Fibroblast of skin of scalp (primary cell): Measurements from ENCODE around the gene IL12RB2. TPM values are rescaled to one million over a fixed set of nuclear protein-coding genes. Genes with fewer than 3 reads are reported as not detected.

Source experiments
- DNase-seq: peaks from one replicate; pipeline ENCODE4 v3.0.0-alpha.2; 2013
- polyA plus RNA-seq, 2 experiments: library from polyadenylated mRNA; unstranded; fragments of 120-200 nt; gene quantifications; one replicate each; pipeline ENCODE4 v1.2.1, GENCODE V29; 2013; ENCODE audit not compliant: insufficient read length in 2 of 2

Gene IL12RB2, protein sequence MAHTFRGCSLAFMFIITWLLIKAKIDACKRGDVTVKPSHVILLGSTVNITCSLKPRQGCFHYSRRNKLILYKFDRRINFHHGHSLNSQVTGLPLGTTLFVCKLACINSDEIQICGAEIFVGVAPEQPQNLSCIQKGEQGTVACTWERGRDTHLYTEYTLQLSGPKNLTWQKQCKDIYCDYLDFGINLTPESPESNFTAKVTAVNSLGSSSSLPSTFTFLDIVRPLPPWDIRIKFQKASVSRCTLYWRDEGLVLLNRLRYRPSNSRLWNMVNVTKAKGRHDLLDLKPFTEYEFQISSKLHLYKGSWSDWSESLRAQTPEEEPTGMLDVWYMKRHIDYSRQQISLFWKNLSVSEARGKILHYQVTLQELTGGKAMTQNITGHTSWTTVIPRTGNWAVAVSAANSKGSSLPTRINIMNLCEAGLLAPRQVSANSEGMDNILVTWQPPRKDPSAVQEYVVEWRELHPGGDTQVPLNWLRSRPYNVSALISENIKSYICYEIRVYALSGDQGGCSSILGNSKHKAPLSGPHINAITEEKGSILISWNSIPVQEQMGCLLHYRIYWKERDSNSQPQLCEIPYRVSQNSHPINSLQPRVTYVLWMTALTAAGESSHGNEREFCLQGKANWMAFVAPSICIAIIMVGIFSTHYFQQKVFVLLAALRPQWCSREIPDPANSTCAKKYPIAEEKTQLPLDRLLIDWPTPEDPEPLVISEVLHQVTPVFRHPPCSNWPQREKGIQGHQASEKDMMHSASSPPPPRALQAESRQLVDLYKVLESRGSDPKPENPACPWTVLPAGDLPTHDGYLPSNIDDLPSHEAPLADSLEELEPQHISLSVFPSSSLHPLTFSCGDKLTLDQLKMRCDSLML
- 0.06 TPM for polyA plus RNA-seq (2013, experiment 1 of 2; ENCODE audit: insufficient read length)
- not detected for polyA plus RNA-seq (2013, experiment 2 of 2; ENCODE audit: insufficient read length)

DNA sequence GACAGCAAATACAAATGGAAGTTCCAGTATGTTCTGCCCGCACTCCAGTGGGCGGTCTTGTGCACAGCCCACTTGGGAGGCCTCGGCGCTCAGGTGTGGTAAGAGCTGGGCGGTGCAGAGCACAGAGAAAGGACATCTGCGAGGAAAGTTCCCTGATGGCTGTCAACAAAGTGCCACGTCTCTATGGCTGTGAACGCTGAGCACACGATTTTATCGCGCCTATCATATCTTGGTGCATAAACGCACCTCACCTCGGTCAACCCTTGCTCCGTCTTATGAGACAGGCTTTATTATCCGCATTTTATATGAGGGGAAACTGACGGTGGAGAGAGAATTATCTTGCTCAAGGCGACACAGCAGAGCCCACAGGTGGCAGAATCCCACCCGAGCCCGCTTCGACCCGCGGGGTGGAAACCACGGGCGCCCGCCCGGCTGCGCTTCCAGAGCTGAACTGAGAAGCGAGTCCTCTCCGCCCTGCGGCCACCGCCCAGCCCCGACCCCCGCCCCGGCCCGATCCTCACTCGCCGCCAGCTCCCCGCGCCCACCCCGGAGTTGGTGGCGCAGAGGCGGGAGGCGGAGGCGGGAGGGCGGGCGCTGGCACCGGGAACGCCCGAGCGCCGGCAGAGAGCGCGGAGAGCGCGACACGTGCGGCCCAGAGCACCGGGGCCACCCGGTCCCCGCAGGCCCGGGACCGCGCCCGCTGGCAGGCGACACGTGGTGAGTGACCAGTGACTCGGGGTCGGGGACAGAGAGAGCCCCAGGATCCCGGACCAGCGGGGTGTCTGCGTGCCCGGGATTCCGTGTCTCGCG lies at the start of gene IL12RB2:
IL12RB2 (plus strand) TSS at position 623 of the 810 bp plus-strand sequence. CDS start 12,496 bp downstream, outside the sequence.
- DNase-seq: no peak

DNA sequence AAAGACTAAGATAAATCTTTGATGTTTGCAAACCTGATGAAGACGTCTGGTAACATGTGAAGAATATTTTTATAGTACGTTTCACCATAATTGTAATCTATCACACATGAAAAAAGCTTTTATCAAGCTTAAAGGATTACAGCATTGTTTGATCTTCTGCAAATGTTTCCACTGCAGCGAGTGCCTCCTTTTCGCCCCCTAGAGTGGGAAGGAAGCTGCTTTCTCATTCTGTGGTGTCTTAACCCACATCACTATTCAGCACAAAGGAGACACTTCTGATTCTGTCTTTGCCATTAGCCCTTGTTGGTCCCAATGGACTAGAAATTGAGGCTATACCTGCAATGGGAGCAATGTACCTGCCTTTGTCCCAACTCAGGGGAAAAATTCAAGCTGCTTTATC lies 46.0 kb upstream of the IL12RB2 start:
- DNase-seq: no peak

DNA sequence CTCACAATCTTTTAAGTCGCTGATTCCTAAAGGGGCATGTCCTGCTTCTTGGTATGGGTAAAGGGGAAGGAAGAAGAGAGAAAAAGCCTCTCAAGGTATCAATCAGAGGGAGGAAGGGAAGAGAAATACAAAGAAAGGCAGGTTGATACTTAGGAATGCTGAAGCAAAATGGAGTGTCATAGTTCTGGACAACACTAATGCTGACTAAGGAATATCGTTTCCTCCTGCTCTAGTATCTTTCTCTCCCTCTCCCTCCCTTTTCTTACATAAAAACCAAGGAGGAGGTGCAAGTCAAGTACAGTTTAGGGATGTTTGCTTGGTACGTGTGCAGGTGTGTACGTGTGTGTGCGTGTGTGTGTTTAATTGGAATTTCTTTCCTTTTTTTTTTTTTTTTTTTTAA lies 44.9 kb upstream of the IL12RB2 start:
- DNase-seq: no peak

DNA sequence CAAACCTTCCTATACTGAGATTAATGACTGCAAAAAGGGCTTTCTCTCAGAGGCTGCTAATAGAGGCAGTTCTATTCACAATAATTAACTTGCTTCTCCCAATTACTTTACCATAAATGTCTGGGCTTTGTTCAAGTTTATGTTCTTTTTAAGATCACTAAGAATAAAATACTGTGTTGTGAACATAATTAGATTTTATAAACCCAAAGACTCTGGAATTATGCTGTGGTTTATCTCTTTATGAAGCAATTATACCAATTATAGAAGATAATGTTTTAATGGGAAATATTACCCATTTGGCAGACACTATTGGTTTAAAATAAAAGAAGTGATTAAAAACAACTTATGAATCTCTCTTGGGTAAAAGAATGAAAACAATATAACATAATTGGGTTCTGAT lies 43.5 kb upstream of the IL12RB2 start:
- no peak for DNase-seq

DNA sequence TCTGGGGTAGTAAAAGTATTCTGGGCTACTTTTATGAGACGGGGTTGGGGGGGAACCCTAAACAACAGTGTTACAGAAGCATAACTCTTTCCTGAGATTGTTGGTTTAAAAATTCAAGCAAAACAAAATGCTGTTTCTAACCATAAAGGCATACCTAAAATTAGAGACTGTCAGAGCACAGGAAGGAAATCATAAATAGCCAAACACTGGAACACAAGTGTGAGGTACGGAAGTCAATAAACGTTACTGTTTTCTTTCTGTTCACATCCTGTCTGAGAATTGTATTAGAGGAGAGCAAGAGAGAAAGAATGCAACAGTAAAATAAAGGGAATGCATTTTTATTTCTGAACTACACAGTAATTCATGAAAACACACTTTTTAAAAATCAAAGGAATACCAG lies 42.8 kb upstream of the IL12RB2 start:
- DNase-seq: no peak

DNA sequence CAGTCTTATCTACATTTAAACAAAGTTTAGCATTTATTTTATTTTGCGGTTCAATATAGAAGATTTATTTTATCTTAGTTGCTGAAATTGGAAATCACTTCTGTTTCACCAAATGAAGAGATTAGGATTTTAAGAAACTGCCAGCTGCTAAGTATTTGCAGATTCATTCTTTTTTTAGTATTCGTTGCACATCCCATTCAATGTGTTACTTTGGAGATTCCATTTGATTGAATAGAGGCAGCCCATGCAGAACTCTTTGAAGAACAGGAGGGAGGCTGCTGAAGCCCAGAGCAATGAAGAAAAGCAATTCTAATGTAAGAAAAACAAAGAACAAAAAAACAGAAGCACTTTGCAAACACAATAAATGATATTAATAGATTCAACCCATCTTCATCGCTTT lies 38.6 kb upstream of the IL12RB2 start:
- DNase-seq: no peak

DNA sequence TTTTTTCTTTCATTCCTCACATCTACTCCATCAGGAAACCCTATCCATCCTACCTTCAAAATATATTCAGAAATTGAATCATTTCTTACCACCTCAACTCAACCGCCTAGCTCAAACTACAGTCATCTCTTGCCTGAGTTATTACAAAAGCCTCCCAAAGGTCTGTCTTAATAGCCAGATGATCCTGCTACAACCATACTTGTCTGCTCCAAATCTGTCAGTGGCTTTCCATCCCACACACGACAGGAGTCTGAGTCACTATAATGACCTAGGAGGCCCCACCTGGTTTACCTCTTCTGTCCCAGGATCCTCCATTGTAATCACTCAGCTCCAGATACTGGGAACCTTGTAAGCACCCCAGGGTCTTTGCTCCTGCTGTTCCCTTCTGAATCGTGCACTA lies 37.1 kb upstream of the IL12RB2 start:
- DNase-seq: no peak

DNA sequence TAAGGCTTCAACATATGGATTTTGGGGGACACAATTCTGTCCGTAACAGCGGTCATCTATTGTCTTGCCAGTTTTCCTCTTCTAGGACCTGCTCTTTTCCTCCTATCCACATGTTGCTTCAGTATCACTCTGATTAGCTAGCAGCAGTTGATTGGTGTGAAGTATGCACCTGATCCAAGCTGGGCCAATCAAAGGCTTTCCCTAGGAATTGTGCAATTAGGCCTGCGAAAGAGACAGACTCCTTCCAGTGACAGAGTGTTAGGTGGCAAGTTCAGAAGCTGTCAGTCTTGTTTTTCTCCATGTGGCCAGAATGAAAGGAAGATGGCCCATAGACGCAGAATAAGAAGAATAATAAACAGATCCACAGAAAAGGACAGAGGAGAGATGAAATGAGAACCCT lies 34.1 kb upstream of the IL12RB2 start:
- no peak for DNase-seq

DNA sequence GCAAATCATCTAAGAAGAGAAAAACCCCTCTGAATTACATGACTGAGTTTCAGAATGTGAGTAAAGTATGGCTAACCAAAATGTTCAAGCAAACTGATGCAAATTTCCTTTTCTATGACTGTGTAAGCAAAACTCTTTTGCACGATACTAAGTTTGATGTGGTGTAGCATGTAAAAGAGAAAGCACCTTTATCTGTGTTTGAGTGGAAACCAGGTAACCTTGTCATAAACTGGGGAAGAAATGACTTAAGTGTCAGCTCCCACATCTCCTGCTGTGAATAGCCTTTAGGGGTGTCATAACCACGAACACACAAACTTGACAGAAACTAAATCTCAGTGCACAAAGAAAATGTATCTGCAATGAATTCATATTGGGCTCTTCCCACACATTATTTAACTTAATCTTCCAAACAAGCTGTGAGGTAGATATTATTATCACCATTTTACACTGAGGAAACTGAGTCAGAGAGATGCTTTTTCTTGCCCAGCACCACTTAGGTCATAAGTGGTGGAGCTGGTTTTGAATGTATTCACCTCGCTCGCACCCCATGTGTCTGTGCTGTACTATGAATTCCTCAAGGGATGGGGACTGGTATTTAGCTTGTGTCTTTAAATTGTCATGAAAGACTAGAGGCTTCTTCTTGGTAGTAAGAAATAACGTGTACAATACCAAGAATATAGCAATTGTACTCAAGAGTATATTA lies 32.9 kb upstream of the IL12RB2 start:
- DNase-seq: no peak

DNA sequence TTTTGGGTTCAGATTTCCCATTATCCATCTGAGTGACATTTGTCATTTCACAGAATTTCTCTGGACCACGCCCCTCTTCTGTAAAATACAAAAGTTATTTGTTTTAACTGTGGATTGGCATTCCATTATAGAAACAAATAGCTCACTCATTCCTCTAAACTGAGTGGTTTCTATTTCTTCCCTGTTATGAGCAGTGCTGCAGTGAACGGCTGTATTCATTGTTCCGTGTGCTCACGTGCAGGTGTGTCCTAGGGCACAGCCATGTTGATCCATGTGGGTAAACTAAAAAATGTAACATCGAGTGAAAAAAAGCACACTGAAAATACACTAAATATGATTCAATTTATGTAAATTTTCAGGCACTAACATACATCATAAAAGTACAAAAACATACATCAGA lies 27.0 kb upstream of the IL12RB2 start:
- DNase-seq: no peak

DNA sequence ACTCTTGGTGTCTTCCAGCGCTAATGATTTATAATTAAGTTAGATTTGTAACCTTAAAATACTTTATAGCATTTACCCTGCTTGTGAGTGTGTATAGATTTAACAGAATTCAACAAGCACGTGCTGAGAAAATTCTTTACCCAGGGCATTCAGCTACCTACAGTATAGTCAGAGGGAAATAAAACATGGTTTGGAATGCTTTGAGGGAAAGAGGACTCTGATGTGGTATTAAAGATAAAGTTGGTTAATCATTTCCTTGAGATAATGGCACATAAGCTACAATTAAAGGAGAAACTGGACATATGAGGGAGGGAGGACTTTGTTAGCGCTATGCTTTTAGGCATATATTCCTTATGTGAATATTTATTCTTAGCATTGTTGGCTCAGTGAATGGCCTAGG lies 26.4 kb upstream of the IL12RB2 start:
- no peak for DNase-seq

DNA sequence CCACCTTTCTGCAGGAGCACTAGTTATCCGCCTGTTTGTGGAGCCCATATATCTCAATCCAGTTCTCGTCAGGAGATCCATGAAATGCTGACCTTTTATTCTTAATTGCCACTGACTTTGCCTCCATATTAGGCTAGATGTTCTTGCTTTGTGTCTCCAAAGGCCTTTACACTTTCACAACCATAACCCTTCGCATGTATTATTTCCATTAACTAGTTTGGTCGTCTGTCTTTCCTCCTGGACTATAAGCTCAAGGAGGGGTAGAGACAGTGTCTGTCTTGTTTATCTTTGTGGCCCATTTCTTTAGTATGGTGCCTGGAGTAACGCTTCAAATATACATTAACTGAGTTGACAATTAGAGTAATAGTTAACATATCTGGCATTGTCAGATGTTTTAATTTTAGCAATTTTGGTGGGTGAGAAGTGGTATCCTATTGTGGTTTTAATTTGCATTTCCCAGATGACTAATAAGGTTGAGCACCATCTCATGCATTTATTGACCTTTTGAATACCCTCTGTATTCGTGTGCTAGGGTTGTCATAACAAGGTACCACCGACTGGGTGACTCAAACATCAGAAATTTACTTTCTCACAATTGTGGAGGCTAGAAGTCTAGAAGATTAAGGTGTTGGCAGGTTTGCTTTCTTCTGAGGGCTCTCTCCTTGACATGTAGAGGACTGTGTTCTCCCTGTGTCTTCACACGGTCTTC lies 21.7 kb upstream of the IL12RB2 start:
- DNase-seq: no peak

DNA sequence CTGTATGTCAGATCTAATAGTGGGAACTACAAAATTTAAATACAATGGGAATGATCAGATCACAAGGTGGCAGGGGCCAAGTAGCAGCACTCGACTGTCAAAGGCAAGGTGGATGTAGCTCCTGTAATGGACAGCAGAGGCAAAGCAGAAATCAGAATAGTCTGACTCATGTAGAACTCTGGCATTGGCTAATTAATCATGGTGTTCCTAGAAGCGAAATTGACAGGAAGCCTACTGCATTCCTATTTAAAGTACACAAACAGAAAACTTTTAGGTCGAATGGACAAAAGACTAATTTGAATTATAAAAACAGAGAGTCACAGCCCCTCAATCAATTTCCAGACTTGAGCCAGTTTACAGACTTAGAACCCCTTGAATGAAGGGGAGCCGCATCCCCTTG lies 17.4 kb upstream of the IL12RB2 start:
- DNase-seq: no peak

DNA sequence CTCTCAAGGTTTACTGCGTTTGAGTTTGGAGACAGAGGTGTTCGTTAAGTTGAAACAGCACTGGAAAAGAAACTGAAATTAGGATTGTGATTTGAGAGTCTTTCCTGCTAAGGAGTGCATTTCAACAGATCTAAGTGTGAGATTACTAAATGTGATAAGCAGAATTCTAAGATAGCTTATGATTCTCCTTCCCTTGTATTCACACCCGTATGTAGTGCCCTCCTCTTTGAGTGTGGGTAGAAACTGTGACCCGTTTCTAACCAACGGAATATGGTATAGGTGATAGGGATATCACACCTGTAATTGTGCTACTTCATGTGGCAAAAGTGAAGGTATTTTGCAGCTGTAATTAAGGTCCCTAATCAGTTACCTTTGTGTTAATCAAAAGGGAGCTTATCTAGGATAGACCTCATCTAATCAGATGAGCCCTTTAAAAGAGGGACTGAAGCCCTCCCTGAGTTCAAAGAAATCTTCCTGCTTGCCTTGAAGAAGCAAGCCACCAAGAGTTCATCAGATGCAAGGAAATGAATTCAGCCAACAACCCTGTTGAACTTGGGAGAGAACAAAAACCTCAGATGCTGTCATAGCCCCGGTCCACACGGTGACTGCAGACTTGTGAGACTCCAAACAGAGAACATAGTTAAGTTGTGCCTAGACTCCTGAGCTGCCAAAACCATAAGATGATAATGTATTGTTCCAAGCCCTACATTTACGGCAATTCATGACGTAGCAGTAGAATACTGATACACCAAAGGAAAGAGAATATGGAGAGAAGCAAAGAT lies 12.6 kb upstream of the IL12RB2 start:
- no peak for DNase-seq

DNA sequence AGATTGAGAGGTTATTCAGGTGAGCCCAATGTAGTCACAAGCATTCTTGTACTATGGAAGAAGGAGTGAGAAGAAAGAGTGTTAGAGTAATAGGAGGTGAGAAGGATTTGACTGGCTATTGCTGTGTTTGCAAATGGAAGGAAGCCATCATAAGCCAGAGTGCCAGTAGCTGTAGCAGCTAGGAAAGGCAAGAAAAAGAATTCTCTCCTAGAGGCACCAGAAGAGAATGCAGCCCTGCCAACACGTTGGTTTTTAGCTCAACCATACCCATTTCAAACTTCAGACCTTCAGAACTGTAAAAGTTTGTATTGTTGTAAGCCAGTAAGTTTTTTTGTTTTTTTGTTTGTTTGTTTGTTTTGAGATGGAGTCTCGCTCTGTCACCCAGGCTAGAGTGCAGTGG lies 8.9 kb upstream of the IL12RB2 start:
- no peak for DNase-seq

DNA sequence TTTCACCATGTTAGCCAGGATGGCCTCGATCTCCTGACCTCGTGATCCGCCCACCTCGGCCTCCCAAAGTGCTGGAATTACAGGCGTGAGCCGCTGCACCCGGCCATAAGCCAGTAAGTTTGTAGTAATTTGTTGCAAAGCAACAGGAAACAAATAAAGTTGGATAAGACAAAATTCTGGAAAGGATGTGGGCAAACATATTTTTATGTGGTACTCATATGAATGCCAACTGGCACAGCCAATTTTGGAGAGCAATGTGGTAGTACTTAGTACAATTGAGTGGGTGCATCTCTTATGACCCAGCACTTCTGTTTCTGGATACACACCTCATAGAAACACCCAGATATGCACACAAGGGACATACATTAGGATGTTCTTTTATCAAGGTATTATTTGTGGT lies 8.4 kb upstream of the IL12RB2 start:
- DNase-seq: no peak

DNA sequence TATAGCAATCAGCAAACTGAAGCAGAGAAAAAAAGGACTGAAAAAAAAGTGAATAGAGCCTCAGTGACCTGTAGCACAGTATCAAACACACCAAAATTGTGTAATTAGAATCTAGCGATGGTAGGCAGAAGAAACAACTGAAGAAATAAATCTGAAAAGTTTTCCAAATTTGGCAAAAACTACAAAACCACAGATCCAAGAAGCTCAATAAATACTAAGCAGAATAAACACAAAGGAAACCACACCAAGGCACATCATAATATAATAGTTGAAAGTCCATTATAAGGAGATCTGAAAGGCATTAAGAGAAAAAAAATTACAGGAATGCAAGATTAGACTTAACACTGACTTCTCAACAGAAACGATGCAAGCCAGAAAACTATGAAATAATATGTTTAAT lies 7.1 kb upstream of the IL12RB2 start:
- DNase-seq: peak; percentile 22

DNA sequence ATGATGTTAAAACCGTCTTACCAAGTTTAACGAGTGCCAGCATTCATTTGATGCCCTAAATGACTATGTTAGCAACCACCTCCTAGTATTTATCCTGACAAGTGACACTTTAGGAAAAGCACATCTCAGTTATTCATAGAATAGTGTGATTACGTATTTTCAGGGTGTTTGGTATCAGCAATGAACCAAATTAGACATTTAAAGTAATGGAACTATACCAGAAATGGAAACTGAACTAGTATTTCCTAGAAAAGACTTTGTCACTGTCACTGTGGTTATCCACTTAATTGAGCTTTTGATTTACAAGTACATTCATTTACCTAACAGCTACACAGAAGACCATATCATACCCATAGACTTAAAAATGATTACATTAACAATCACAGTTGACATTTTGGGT lies 3.6 kb upstream of the IL12RB2 start:
- DNase-seq: no peak

DNA sequence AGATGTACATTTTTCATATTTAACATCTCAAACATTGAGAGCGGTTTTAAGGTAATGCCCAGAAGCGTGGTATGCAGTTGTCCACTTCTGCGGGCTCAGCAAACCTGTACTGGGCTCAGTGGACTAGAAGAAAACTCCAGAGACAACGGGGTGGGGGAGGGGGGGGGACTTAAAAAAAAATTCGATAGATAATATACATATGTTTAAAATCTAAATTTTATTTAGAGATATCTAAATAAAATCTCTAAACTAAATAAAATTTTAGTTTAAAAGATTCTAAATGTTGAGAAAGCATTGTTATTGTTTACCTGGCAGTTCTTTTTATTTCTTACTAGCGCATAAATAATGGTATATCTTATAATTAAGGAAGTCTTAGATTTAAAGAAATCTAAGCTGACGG lies 1.1 kb upstream of the IL12RB2 start:
- no peak for DNase-seq

DNA sequence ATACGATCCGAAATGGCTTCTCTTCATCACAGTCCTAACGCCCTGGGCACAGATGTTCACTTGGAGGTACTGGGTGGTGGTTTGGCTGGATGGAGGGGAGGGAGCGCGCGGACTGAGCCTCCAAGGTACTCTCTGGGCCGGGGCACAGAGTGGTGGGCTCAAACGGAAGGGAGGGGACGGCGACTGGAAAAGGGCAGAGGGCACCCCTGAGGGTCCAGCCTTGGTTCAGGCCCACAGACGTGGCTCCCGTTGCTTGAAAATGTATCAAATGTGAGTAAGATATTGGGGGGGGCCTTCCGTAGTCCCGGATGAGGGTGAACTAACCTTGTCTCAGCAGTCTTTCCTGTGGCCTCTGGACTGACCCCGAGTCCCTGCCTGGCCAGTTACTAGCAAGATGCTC lies 463 bp downstream of the IL12RB2 start:
- DNase-seq: no peak

DNA sequence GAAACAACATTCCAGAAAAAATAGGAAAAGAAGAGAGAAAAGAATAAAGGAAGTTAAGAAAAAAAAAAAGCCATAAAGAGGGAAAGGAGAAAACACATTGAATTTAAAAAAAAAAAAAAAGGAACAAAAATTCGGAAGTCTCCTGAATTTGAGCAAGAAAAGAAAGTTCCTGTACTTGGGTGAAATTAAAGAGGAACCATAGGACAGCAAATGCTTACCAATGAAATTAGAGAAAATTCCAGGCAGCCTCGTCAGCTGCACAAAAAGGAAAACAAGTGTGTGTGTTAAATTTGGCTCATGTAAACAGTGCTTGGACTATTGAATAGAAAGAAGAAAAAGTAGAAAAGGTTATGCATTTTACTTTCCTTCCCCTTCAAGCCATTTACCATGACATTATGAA lies 4.9 kb downstream of the IL12RB2 start:
- DNase-seq: no peak
